Measurements from ENCODE around the gene HS6ST1.

GRCh38 chr2:128217671-128218070 is 101.0 kb downstream of the HS6ST1 start:
- no peak for TF ChIP-seq TAF1 (IDR thresholded peaks at IDR 0.05; ENCODE audit: borderline replicate concordance, low read depth, low read length)
- no peak for TF ChIP-seq POLR2A (IDR thresholded peaks at IDR 0.05; ENCODE audit: low read depth, low read length)
